Activated CD8-positive, alpha-beta memory T cell treated with anti-CD3 and anti-CD28 coated beads, Interleukin-2, amount 50 U/mL, for 1 hour (primary cell): ENCODE results near the gene EGFL8.

Source experiments
- DNase-seq: peaks from one replicate; pipeline ENCODE4 v3.0.0-alpha.2; 2020; ENCODE audit errors: extremely low read depth

The EGFL8 gene

DNA sequence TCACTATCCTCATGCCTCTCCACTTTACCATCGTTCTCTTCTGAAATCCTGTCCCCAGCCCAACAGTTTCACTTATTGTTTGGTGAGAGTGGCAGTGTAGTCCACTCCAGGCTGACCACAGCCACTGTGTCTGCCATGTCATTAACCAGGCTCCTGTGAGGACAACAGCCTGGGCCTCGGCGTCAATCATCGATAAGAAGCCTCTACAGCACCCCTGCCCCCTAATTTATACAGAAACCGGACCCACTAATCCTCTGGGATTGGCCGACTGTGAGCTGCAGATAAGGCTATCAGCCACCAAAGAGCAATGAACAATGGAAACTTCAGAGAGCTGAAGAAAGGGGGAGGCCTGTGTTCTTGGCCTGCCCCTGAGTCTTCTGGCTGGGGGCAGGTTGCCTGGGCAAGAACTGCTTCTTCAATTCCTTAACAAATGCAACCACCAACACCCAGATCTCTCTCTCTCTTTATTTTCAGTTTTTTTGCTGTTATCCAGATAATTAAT is 3.4 kb downstream of the EGFL8 start:
- no peak for DNase-seq

DNA sequence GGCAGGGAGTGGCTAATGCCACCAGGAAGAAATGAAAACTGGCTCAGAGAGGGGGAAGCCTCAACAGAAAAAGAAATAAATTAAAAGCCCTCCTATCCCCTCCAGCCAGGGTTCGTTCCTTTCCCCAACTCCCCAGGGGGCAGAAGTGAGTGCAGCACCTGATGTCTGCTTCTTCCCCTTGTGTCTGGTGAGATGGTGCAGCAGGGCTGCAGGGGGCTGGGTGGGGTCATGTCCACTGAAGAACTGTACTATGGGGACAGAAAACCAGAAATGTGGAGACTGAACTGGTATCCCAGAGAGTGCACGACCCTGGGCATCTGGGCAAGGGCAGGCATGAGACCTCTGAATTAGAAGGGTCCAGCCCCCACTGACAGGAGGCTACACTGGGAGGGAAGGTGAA is 4.0 kb downstream of the EGFL8 start:
- no peak for DNase-seq

DNA sequence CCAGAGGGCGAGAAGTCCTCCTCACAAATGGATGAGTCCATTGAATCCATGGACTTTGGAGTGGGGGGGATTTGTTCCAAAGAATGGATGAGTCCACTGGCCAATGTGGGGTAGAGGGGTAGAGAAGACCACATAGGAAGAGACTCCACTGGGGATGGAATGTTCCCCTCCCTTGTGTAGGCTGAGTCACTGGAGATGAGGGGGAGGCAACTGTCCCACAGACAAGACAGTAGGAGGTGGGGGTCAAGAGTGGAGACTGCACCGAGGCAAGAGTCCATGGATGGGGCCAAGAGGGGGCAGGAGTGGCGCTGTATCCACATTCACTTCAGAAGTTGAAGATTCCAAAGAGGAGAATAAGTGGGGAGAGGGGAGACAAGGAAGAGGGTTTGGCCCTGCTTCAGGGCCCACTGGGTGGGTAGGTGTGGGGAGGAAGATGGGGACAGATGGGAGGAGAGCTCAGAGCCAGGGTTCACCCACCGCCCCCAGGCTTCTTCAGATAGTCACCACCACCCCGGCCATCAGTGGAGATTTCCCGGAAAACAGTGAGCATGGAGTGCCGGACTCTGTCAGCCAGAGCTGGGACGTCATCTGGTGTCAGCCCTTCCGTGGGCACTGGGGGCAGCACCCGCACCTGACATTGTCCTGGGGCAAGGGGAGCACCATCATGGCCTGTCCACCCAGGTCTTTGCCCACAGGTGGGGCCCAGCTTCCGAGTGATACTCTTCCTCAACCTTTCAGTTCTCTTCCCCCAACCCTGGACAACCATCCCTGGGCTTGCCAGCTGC is 4.6 kb downstream of the EGFL8 start:
- DNase-seq, result no peak

DNA sequence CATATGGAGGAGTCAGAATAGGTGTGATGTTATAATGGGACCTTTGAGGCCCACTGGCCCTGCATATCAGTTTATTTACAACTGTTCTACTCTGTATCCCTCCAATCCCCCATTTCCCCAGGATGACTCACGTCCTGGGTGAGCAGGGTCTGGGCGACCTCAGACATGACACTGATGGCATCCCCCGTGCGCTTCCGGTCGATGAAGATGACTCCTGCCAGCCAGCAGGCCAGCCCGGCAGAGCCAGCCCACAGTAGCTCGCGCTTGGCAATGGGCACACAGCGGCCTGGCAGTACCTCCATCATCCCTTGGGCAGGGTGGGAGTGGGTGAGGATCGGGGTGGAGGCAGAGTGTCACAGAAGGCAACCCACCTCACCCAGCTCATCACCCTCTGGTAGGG is 5.9 kb downstream of the EGFL8 start:
- no peak for DNase-seq

DNA sequence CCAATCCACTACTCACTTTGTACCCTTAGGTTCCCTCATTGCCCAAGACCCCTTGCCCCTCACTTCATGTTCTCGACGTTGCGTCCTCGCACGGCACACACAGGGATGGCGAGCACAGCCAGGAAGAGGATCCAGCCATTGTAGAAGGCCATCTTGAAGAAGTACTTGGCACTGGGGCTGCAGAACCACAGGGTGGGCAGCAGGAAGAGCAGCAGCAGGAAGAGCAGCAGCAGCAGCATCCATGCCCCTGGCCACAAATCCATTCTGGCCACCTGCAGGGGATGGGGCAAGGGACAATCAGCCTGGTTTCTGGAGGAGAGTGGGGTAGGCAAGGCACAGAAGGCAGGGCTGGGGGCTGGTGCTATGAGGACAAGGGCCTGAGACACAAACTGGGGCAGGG is 6.8 kb downstream of the EGFL8 start:
- DNase-seq, result no peak

DNA sequence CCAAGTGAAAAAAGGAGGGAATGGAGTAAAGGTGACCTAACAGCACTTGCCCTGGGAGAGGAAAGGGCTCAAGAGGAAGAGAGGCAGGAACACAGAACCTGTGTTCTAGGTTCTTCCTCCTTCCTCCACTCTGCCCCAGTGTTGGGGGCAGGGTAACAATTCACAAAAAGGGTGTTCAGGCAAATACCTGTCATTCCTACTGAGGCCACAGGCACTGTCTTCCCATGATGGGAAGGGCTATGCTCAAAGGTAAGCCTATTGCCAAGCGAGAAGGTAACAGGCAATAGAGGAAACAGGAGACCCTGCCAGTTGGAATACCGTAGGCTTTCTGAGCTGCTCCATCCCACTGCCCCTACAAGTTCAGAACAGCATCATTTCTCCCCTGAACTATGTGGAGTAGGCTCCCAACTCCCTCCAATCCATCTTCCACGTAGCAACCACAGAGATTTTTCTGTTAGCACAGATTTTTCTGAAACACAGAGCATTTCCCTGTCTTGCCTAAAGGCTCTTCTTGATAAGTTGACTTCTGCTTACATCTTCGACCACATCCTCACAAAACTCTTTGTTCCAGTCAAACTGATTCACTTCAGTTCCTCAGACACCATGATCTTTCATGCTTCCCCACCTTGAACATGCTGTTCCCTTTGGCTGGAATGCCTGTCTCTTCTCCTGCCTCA is 8.8 kb downstream of the EGFL8 start:
- no peak for DNase-seq

DNA sequence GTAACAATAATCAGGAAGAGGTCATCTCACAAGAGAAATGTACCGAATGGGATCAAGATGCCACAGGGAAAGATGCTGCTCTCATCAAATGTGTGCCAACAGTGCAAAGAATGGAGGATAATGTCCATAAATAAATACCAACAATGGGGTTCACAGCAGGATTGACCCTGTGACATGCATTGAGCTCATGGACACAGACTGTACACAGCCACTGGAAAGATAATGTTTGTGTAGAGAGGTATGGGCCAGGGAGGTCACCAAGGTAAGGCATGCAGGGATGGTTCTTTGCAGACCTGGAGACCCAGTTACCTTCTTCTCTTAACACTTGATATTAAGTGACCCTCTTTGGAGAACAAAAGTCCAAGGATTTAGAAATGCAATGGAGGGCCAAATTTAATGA is 10.0 kb downstream of the EGFL8 start:
- no peak for DNase-seq

DNA sequence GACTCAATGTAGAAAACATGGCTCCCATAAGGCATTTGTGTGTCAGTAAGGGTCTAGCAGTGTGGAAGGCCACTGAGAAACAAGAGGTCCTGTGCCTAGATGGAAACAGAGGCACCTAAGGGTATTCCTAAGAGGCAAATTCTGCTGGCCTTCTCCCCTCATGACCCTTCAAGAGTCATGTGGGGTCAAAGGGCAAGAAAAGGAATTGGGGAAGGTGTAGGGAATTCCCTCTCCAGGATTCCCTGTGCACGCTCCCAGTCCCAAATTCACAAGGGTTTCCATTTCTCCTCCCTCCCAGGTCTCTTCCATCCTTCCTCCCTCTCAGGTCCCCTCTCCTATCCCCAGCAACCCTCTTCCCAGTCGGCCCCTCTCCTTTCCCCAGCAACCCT is 10.9 kb downstream of the EGFL8 start:
- no peak for DNase-seq

DNA sequence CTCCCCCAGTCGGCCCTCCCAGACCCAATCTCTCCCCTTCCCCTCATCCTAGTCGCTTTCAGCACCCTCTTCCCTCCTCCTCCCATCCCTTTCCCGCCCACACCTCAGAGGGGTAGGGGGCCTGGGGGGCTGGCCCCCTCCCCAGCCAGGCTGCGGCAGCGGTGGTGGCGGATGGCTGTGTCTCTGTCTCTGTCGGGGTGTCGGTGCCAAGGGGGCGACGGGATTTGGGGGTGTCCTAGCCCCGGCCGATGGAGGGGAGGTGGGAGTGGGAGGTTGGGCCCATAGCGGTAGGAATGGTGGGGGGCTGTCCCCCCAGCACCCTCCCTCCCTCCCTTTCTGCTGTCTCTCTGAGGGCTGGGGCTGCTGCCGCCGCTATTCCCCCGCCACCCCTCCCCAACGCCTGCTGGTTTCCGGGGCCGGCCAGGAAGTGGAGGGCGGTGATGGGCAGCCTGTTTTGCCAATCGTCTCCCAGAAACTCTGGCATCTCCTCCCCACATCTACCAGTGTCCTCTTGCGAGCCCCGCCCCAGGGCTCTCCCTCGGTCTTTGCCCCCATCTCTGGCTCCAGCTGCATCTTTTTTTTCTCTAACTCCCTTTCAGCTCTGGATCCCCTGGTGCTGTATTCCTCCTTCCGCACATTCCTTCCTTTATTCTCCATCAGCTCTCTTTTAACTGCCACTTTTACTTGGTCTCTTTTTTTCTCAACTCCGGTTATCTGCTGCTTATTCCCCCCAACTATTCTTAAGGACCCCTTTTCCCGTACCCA is 11.5 kb downstream of the EGFL8 start, which contains the start of gene AGPAT1:
TSS of gene AGPAT1 (minus strand) at position 374 of the 765 bp plus-strand sequence. CDS start 4,588 bp downstream, outside the sequence.
- peak; percentile 83 for DNase-seq

DNA sequence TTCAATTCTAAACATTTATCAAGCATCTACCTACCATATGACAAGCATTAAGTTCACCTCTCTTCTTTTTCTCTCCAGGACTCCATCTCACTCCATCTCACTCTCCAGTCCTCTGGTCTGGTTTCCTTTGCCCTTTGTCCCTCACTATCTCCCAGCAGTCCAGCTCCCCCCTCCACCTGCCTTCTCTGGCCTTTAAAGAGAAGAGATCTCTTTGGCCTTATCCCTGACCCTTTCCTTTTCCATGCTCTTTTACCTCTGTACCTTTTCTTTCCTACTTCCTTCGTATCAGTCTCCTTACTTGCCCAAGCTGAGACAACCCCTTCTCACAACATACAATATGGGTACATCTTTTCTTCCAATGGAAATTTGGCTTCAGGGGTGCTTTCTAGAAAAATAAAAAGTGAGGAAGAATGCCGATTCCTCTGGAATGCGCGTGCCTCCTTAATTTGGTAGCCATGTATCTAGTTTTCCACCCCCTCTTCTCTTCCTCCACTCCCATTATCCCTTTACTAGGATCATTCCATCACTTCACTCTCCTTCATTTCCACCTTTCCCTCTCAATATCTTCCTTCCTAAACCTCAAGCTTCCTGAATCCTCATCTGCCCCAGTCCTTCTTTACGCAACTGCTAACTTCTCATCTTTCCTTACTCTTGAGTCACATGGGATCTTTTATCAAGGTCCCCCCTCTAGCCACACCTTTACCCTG is 12.2 kb downstream of the EGFL8 start:
- no peak for DNase-seq

DNA sequence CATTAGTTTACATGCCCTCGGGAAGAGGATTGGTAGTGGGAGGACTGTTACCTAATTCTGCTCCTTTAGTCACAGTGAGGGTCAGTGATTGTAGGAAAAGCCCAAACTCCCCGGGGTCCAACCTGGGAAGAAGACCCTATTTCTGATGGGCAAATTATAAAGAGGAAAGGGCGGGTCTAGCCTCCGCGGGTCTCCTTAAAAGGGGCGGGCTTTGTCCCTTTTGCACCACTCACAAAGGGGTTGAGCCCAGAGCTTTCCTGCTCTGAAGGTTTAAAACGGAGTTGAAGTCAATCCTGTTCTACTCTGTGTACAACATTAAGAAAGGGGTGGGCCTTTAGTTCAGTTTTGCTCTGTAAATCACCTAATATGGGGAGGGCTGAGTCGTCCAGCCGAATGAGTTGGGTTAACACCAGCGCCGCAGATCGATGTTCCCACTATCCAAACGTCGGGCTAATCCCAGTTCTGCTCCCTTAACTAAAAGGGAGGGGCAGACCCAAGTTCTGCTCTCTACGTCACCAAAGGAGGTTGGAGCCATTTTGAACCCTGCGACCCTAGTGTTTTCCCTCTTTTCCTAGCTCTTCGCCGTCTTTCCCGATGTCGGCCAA is 12.9 kb downstream of the EGFL8 start:
- no peak for DNase-seq

DNA sequence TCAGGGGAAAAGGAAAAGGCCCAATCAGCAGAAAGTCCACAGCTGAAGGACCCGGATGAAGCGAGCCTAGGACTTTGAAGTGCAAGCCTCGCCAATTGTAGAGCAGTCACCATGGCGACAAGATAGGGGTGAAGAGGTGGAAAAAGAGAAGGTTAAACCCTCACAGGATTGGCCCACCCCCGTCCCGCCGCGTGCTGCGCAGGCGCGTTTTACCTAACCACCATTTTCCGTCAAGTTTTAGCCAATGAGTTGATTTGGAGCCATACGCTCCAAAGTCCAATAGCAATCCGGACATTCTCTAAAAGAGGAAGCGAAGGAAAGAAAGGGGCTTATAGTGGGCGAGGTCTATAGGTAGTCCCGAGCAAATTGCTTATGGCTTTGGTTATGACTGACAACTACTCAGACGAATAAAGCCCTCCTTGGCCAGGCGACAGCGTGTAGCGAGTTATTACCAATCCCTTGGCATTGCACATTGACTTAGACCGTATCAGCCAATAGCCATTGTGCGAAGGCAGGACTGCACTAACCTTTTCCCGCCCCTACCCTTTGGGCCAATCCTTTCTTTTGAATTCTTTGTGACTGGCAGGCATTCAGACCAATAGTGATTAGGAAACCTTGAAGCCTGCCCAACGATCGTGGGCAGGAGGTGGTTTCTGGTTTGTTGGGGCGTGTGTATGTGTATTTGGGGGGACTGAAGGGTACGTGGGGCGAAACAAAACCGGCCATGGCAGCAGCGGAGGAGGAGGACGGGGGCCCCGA is 13.6 kb downstream of the EGFL8 start, which contains the start of gene RNF5:
TSS of gene RNF5 (plus strand) at position 618 of the 759 bp plus-strand sequence. CDS start at position 725, 107 bp downstream.
- peak; percentile 97 for DNase-seq

DNA sequence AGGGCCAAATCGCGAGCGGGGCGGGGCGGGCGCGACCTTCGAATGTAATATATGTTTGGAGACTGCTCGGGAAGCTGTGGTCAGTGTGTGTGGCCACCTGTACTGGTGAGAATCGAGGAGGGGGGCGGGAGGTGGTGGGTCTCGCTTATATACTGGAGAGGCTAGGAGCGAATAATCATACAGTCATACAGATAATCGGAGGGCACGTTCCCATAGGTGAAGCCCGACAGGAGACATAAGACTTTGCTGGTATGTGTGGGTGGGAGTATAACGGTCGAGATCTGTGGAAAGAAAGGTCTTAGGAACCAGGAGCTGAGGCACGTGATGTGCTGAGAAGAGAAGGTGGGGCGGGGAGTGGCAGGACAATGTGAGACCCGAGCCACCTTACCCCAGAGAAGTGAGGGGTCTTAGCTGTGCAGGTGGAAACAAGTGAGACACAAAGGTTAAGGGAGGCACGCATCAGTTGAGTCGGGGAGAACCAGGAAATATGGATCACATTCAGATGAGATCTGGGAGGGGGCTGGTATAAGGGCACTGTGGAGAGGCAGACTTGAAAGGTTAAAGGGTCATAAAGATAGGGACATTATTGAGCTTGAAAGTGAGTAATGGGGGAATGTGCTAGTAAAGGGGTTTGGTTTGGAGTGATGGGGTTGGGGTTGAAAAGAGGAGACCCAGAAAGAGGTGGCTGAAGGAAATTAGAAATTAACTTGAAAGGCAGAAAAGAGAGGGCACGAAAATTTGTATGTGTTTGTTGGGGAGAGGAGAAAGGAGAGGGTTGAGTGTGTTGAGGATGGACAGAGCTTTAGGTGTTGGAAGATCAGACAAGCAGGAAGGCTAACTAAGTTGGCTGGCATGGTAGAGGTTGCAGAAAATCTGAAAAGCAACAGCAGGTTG is 14.4 kb downstream of the EGFL8 start:
- no peak for DNase-seq

DNA sequence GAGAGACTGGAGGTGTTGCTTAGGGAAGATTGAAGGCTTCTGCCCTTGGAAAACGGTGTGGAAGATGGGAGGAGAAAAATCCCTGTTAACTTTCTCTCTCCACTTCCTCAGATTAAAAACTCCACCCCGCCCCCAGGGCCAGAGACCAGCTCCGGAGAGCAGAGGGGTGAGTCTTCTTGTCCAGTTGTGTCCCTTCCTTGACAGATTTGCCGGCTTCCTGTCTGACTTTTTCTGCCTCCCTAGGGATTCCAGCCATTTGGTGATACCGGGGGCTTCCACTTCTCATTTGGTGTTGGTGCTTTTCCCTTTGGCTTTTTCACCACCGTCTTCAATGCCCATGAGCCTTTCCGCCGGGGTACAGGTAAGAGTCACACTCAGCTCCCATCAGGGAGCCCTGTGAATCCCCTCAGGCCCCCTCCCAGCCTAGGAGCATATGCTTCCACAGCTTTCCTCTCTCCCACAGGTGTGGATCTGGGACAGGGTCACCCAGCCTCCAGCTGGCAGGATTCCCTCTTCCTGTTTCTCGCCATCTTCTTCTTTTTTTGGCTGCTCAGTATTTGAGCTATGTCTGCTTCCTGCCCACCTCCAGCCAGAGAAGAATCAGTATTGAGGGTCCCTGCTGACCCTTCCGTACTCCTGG is 15.5 kb downstream of the EGFL8 start:
- DNase-seq, result no peak

DNA sequence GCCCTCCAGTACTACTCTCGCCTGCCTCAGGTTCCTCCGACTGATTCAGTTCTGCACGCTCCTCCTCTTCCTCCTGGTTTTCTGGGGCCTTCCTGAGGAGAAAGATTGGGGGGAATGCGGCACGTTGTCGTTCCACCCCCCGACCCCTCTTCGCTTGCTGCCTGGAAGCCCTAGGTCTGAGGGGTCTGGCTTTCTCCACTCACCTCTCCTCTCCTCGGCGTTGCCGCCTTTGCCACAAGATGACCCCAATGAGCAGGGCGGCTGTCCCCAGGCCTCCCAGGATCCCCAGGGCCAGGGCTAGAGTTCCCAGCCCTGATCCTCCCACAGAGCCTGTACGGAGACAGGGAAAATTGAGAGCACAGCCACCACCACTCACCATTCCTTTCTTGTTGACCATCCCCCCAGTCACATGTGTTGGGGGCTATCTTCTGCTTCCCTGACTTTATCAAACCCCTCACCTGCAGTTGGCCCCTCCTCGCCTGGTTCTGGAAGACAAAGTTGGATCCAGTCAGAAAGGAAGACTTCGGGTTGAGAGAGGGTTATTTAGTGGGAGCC is 16.8 kb downstream of the EGFL8 start:
- DNase-seq, result no peak

DNA sequence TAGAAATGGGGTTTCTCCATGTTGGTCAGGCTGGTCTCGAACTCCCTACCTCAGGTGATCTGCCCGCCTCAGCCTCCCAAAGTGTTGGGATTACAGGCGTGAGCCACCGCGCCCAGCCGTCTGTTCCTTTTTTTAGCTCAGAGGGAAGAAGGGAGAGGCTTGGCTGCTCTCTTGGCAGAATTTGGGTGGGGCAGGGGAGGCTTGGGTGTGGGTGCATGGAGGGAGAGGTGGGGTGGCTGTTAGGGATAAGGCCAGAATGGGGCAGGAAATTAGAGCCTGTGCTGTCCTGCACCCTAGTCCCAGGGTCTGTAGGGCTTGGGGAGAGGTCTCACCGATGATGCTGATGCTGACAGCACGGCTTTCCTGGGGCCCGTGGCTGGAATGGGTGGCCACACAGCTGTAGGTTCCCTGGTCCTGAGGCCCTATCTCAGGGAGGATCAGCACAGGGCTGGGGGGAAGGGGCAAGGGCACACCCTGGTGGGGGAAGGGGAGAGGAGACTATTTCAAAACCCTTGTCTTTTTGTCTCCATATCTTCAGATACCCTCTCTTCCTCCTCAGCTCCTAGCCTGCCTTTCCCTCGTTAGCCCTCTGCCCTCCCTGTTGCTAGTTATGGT is 17.6 kb downstream of the EGFL8 start:
- DNase-seq, result no peak

DNA sequence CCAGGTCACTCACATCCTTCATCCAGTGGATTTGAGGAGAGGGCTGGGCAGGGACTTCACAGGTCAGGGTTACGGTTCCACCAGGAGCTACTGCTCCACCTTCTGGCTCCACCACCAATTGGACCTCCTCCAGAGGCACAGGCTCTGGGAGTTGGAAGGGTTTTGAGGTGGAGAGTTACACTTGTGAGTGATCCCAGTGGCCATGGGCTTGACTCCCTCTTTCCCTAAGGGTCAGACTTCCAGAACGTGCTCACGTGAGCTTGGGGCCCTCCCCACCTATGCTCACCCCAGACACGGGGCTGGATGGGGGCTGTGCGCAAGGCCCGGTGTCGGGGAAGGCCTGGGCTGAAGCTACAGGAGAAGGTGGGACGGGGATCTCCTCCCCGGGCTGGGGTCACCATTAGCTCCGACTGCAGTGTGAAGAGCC is 18.2 kb downstream of the EGFL8 start:
- DNase-seq, result no peak

DNA sequence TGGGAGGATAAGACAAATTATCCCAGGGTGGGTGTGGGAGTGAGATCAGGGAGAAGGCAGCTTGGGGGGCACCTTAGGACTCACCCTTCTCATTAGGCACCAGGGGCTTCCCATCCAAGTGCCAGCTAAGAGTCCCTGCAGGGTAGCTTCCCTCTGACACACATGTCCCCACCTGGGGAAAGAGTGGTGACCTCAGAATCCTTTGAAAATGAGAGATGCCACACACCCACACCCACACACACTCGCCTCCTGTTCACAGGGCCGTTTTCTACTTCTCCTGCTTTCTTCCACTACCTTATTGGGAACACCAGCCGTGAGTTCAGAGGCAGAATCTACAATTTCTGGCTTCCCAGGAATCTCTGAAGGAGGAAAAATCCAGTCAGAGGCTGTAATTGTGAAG is 18.6 kb downstream of the EGFL8 start:
- no peak for DNase-seq
